LNCAP (cell line): ENCODE measurements around the gene TGIF2LX.
"Not testable (repeated sequence)": the region's sequence is repeated elsewhere in the genome, so short reads cannot be mapped to it uniquely, and the experiment has no call there.

Experiments
- TF ChIP-seq, protein P1 (sequence below): fragments of 450-650 bp; IDR thresholded peaks from 2 replicates; pipeline ENCODE4 v1.5.1; 2017; ENCODE audit warnings: mild to moderate bottlenecking

The TGIF2LX gene

GRCh38 chrX:89921665-89922064, at the start of gene TGIF2LX:
TSS of gene TGIF2LX (plus strand) at chrX:89921908. CDS start at chrX:89922086, 178 bp downstream.
- TF ChIP-seq, protein P1, sequence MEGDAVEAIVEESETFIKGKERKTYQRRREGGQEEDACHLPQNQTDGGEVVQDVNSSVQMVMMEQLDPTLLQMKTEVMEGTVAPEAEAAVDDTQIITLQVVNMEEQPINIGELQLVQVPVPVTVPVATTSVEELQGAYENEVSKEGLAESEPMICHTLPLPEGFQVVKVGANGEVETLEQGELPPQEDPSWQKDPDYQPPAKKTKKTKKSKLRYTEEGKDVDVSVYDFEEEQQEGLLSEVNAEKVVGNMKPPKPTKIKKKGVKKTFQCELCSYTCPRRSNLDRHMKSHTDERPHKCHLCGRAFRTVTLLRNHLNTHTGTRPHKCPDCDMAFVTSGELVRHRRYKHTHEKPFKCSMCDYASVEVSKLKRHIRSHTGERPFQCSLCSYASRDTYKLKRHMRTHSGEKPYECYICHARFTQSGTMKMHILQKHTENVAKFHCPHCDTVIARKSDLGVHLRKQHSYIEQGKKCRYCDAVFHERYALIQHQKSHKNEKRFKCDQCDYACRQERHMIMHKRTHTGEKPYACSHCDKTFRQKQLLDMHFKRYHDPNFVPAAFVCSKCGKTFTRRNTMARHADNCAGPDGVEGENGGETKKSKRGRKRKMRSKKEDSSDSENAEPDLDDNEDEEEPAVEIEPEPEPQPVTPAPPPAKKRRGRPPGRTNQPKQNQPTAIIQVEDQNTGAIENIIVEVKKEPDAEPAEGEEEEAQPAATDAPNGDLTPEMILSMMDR, result not testable (repeated sequence)
